MM.1S (cell line): ENCODE results near the gene CHST1.

Experiments
- DNase-seq: peaks from one replicate; pipeline ENCODE4 v3.0.0-alpha.2; 2015
- H2AFZ ChIP-seq: fragments of 300-600 bp; sonication (generic); 2 replicates; pipeline ENCODE4 v1.6.0; 2016; ENCODE audit warnings: antibody characterized with exemption, low read length
- H3F3A ChIP-seq: fragments of 300-600 bp; sonication (generic); 2 replicates; pipeline ENCODE4 v1.6.1; 2016; ENCODE audit warnings: mild to moderate bottlenecking, antibody characterized with exemption, low read length, moderate library complexity, mixed read lengths; ENCODE audit not compliant: insufficient read depth
- H3K27ac ChIP-seq: fragments of 300-600 bp; sonication (generic); 2 replicates; pipeline ENCODE4 v1.5.1; 2016; ENCODE audit warnings: mild to moderate bottlenecking, low read length
- H3K27me3 ChIP-seq: fragments of 300-600 bp; sonication (generic); replicated peaks from 2 replicates; pipeline ENCODE4 v1.6.0; 2016; ENCODE audit warnings: low read length; ENCODE audit not compliant: insufficient read depth
- H3K36me3 ChIP-seq: fragments of 300-600 bp; sonication (generic); replicated peaks from 2 replicates; pipeline ENCODE4 v1.6.1; 2016; ENCODE audit warnings: mild to moderate bottlenecking, low read length, mixed read lengths; ENCODE audit not compliant: insufficient read depth
- H3K4me1 ChIP-seq: fragments of 300-600 bp; sonication (generic); 2 replicates; pipeline ENCODE4 v1.6.1; 2016; ENCODE audit warnings: low read length, mixed read lengths
- H3K4me2 ChIP-seq: fragments of 300-600 bp; sonication (generic); 2 replicates; pipeline ENCODE4 v1.6.0; 2016; ENCODE audit warnings: low read depth, low read length
- H3K4me3 ChIP-seq: fragments of 300-600 bp; sonication (generic); 2 replicates; pipeline ENCODE4 v1.5.1; 2016; ENCODE audit warnings: low read length, mixed read lengths
- H3K79me2 ChIP-seq: fragments of 300-600 bp; sonication (generic); 2 replicates; pipeline ENCODE4 v1.6.1; 2016; ENCODE audit warnings: mixed run types, low read length, mixed read lengths
- H3K9ac ChIP-seq: fragments of 300-600 bp; sonication (generic); 2 replicates; pipeline ENCODE4 v1.6.1; 2016; ENCODE audit warnings: low read length, mixed read lengths
- H3K9me2 ChIP-seq: fragments of 300-600 bp; sonication (generic); replicated peaks from 2 replicates; pipeline ENCODE4 v1.6.1; 2016; ENCODE audit warnings: mild to moderate bottlenecking, low read length, mixed read lengths; ENCODE audit not compliant: insufficient read depth
- H3K9me3 ChIP-seq: fragments of 300-600 bp; sonication (generic); replicated peaks from 2 replicates; pipeline ENCODE4 v1.6.1; 2016; ENCODE audit warnings: mild to moderate bottlenecking, low read length, mixed read lengths; ENCODE audit not compliant: insufficient read depth
- H4K20me1 ChIP-seq: fragments of 300-600 bp; sonication (generic); 2 replicates; pipeline ENCODE4 v1.6.1; 2016; ENCODE audit warnings: mild to moderate bottlenecking, low read length, moderate library complexity, mixed read lengths; ENCODE audit not compliant: insufficient read depth
- CTCF ChIP-seq: fragments of 300-600 bp; sonication (generic); IDR thresholded peaks from 2 replicates; pipeline ENCODE4 v1.5.1; 2016; ENCODE audit warnings: antibody characterized with exemption, low read length, mixed read lengths
- EZH2 ChIP-seq: fragments of 300-600 bp; sonication (generic); optimal IDR thresholded peaks from 2 replicates; pipeline ENCODE3; 2017; ENCODE audit warnings: low read depth, mild to moderate bottlenecking, antibody characterized with exemption, low read length, mixed read lengths
- EZH2phosphoT487 ChIP-seq: fragments of 300-600 bp; sonication (generic); IDR thresholded peaks from 2 replicates; pipeline ENCODE4 v1.6.1; 2018; ENCODE audit warnings: antibody characterized with exemption, low read length

Gene CHST1

DNA sequence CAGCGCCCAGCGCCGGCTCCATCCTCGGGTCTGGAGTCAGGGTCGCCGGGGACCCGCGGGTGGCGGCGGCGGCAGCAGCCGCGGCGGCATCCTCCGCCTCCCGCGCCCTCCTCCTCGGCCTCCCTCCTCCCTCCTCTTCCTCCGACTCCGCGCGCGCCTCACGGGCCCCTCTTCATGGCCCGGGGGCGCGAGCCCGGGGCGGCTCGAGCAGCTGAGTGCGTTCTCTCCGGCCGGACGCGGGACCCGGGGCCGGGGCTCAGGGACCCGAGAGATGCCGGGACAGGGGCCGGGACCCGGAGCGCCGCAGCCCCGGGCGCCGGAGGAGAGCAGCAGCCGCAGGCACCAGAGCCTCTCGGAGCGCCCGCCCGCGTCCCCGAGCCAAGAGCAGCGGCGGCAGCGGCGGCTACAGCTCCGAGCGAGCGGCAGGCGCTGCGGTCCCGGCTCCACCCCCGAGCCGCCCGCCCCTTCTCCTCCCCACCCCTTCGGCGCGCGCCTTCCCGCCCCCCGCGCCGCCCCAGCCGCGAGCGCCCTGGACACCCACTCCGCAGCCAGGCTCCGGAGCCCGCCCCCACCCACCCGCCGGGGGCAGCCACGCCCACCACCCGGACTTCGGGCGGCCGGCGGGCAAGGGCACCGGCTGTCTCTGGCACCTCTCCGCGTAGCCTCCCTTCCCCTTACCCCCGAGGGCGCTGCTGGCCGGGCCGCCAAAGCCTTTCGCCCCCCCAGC lies at the start of gene CHST1:
Gene CHST1 (minus strand): TSS at position 417 of the 727 bp plus-strand sequence. CDS start 14,699 bp downstream, outside the sequence.
- Histone ChIP-seq H3K9me2 (no peaks in the 10 kb centered on the region), H3F3A (no peaks in the 10 kb centered on the region), H2AFZ (no peak within 1 kb of the TSS), H3K4me2 (peak within 1 kb of the TSS; percentile 63; the same call in 1 of the 2 replicates), H3K36me3 (no peaks in the 10 kb centered on the region), H3K9ac (no peak within 1 kb of the TSS), H3K27ac (no peak within 1 kb of the TSS), H4K20me1 (no peaks in the 10 kb centered on the region), H3K4me1 (no peaks in the 10 kb centered on the region), H3K9me3 (no peaks in the 10 kb centered on the region), H3K79me2 (no peaks in the 10 kb centered on the region), H3K4me3 (peak within 1 kb of the TSS; percentile 36; the same call in 1 of the 2 replicates), H3K27me3 (peaks cover 88% of the 10 kb centered on the region)
- DNase-seq: peak; percentile 36
- no peak for TF ChIP-seq EZH2

DNA sequence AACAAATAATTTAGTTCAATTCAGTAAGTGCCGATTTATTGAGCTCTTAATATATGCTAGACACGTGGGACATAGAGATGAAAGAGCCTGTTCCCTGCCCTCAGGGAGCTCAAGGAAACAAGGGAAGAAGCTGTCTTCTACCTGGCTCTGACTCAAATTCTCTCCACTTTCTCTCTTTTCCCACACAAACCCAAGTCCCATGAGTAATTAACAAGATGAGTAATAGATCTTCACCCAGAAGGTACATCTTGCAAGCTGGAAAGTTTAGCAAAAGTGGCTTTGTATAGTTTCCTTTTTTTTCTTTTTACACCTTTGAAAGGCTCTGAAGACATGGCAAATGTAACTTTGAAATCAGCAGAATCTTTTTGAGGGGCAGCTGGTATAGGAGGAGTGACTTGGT lies 48.2 kb upstream of the CHST1 start:
- Histone ChIP-seq H3K4me2 (no peak overlapping the region), H3K36me3 (no peaks in the 10 kb centered on the region), H3K9ac (no peak overlapping the region), H3K79me2 (no peaks in the 10 kb centered on the region), H3K27ac (no peak overlapping the region), H3F3A (no peaks in the 10 kb centered on the region), H3K9me2 (no peaks in the 10 kb centered on the region), H3K27me3 (no peaks in the 10 kb centered on the region), H3K4me1 (no peaks in the 10 kb centered on the region), H3K4me3 (no peak overlapping the region), H4K20me1 (no peaks in the 10 kb centered on the region), H3K9me3 (no peaks in the 10 kb centered on the region), H2AFZ (no peak overlapping the region)
- TF ChIP-seq CTCF (no peak), EZH2phosphoT487 (no peak), EZH2 (no peak)
- DNase-seq: no peak

GRCh38 chr11:45710561-45710960 lies 45.1 kb upstream of the CHST1 start:
- H3K4me3 ChIP-seq: no peak overlapping the region
- H2AFZ ChIP-seq: no peak overlapping the region
- no peaks in the 10 kb centered on the region for H3K4me1 ChIP-seq
- no peaks in the 10 kb centered on the region for H3K36me3 ChIP-seq
- H3K27me3 ChIP-seq: no peaks in the 10 kb centered on the region
- no peak overlapping the region for H3K4me2 ChIP-seq
- no peaks in the 10 kb centered on the region for H3K9me3 ChIP-seq
- DNase-seq: no peak
- no peaks in the 10 kb centered on the region for H3F3A ChIP-seq
- H3K27ac ChIP-seq: no peak overlapping the region
- TF ChIP-seq EZH2: no peak
- no peak for TF ChIP-seq CTCF
- TF ChIP-seq EZH2phosphoT487: no peak
- no peak overlapping the region for H3K9ac ChIP-seq
- H4K20me1 ChIP-seq: no peaks in the 10 kb centered on the region
- no peaks in the 10 kb centered on the region for H3K9me2 ChIP-seq
- H3K79me2 ChIP-seq: no peaks in the 10 kb centered on the region
